ENCODE data around the gene PLAA. TPM values are rescaled to one million over a fixed set of nuclear protein-coding genes. Genes with fewer than 3 reads are reported as not detected.

PLAA gene
- total RNA-seq, 1 donor from 2014 or later: 46.2 TPM

Other genes with a start within 250 kb of the PLAA start
- gene CAAP1, start 54.4 kb downstream of the PLAA start, total RNA-seq: 11.8 and 17.2 TPM in 2 replicates
- gene IFT74, start 9.2 kb upstream of the PLAA start, total RNA-seq: 6.9 and 9.2 TPM in 2 replicates
- not detected in 2 replicates for gene LRRC19, start 58.4 kb upstream of the PLAA start, total RNA-seq
- 63.0 and 75.4 TPM in 2 replicates for gene TEK, start 162.0 kb upstream of the PLAA start, total RNA-seq

Measured in glomerular endothelial cell (primary cell).